ENCODE measurements around the gene TRIM28.
"Not testable (repeated sequence)": the region's sequence is repeated elsewhere in the genome, so short reads cannot be mapped to it uniquely, and the experiment has no call there.

Gene TRIM28

DNA sequence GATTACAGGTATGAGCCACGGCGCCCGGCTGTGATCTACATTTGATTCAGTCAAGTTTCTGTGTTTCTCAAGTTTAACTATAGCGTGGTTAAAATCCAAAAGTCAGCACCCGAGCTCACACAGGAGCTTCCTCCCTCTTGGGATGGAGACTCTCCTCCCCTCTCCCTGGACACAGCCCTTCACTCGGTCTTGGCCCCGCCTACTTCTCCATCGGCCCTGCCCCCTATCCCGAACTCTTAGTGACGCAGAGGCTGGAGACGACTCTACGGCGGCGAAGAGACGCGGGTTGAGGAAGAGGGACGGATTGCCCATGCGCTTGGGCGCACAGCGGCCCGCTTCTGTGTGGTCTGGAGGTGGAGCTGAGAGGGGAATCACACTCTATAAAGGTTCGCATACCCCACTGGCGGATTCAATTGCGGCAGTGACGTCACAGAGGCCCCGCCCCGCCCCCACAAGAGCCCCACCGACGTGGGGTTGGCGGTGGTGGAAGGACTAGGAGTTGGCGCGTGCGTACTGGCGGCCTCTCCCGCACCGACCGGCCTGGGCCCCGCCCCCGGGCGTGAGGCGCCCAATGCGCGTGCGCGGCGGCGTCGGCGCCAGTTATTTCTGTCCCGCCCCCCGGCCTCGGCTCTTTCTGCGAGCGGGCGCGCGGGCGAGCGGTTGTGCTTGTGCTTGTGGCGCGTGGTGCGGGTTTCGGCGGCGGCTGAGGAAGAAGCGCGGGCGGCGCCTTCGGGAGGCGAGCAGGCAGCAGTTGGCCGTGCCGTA is at the start of gene TRIM28:
TRIM28 (plus strand) TSS at position 239 of the 765 bp plus-strand sequence. CDS start 694 bp downstream, outside the sequence.
- Histone ChIP-seq H3K4me3 (ENCODE audit: low read depth in 1 of 2, low read length in 2 of 2) (peak within 1 kb of the TSS; percentile 88 to 91), H3K27me3 (ENCODE audit: low read depth, low read length) (no peaks in the 10 kb centered on the region), H3K27ac (ENCODE audit: low read length) (peak within 1 kb of the TSS; percentile 93)

DNA sequence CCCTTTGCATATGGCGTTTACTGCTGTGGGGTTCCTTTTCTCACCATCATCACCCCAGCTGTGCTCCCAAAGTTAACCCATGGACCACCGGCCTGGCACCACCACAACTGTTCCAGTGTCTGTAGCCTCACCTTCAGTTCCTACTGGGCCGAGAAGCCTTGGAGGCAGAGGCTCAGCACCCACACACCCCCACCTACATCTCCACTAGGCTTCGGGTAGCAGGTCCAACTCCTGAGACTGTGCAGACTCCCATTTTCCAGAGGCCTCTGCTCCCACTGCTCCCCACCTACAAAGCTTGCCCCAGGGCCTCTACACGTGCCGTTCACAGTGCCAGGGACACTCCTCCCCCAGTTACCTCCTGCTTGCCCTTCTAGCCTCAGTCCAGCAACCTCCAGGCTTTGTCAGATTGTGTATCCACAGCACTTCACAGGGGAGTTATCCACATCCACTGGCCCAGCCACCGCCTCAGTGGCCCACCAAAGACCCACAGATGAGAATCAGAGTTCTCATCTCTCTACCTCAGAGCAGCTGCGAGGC is 46.2 kb upstream of the TRIM28 start:
- peaks cover 0 to 9% of the 10 kb centered on the region in 2 donors for H3K4me1 ChIP-seq (ENCODE audit: control insufficient read depth in 1 of 2, insufficient read depth in 2 of 2, low read length in 2 of 2)
- H3K27ac ChIP-seq (ENCODE audit: low read length): no peak overlapping the region
- no peaks in the 10 kb centered on the region for H3K36me3 ChIP-seq (ENCODE audit: control insufficient read depth in 1 of 2, insufficient read depth in 2 of 2, low read length in 2 of 2)
- H3K9me3 ChIP-seq (ENCODE audit: control insufficient read depth in 1 of 2, low read length in 2 of 2): no peaks in the 10 kb centered on the region
- no peaks in the 10 kb centered on the region for H3K27me3 ChIP-seq (ENCODE audit: low read depth, low read length)
- no peak overlapping the region for H3K4me3 ChIP-seq (ENCODE audit: low read depth in 1 of 2, low read length in 2 of 2)

More for the DNA sequence above, at the start of gene TRIM28:
- Histone ChIP-seq H3K4me1 (ENCODE audit: control insufficient read depth in 1 of 2, insufficient read depth in 2 of 2, low read length in 2 of 2) (peaks cover 6 to 23% of the 10 kb centered on the region in 2 donors), H3K36me3 (ENCODE audit: control insufficient read depth in 1 of 2, insufficient read depth in 2 of 2, low read length in 2 of 2) (peaks cover 18 to 24% of the 10 kb centered on the region in 2 donors), H3K9me3 (ENCODE audit: control insufficient read depth in 1 of 2, low read length in 2 of 2) (no peaks in the 10 kb centered on the region)

GRCh38 chr19:58498316-58499020 is 45.4 kb upstream of the TRIM28 start:
- H3K36me3 ChIP-seq (ENCODE audit: control insufficient read depth in 1 of 2, insufficient read depth in 2 of 2, low read length in 2 of 2): no peaks in the 10 kb centered on the region
- peaks cover 0 to 9% of the 10 kb centered on the region in 2 donors for H3K4me1 ChIP-seq (ENCODE audit: control insufficient read depth in 1 of 2, insufficient read depth in 2 of 2, low read length in 2 of 2)
- H3K9me3 ChIP-seq (ENCODE audit: control insufficient read depth in 1 of 2, low read length in 2 of 2): no peaks in the 10 kb centered on the region
- peak overlapping the region; percentile 57 to 63 for H3K4me3 ChIP-seq (ENCODE audit: low read depth in 1 of 2, low read length in 2 of 2)
- H3K27me3 ChIP-seq (ENCODE audit: low read depth, low read length): no peaks in the 10 kb centered on the region
- no peak overlapping the region for H3K27ac ChIP-seq (ENCODE audit: low read length)

- Histone ChIP-seq H3K36me3 (ENCODE audit: control insufficient read depth in 1 of 2, insufficient read depth in 2 of 2, low read length in 2 of 2) (no peaks in the 10 kb centered on the region), H3K27me3 (ENCODE audit: low read depth, low read length) (no peaks in the 10 kb centered on the region), H3K4me1 (ENCODE audit: control insufficient read depth in 1 of 2, insufficient read depth in 2 of 2, low read length in 2 of 2) (peaks cover 0 to 9% of the 10 kb centered on the region in 2 donors), H3K27ac (ENCODE audit: low read length) (peak overlapping the region; percentile 3), H3K9me3 (ENCODE audit: control insufficient read depth in 1 of 2, low read length in 2 of 2) (no peaks in the 10 kb centered on the region), H3K4me3 (ENCODE audit: low read depth in 1 of 2, low read length in 2 of 2) (peak overlapping the region; percentile 63 to 66)
Observed at GRCh38 chr19:58499021-58499927, 44.6 kb upstream of the TRIM28 start.

GRCh38 chr19:58500242-58500641 is 43.6 kb upstream of the TRIM28 start:
- Histone ChIP-seq H3K36me3 (ENCODE audit: control insufficient read depth in 1 of 2, insufficient read depth in 2 of 2, low read length in 2 of 2) (no peaks in the 10 kb centered on the region), H3K27me3 (ENCODE audit: low read depth, low read length) (no peaks in the 10 kb centered on the region), H3K27ac (ENCODE audit: low read length) (no peak overlapping the region), H3K9me3 (ENCODE audit: control insufficient read depth in 1 of 2, low read length in 2 of 2) (no peaks in the 10 kb centered on the region), H3K4me3 (ENCODE audit: low read depth in 1 of 2, low read length in 2 of 2) (peak overlapping the region in 1 of 2 donors; percentile 63), H3K4me1 (ENCODE audit: control insufficient read depth in 1 of 2, insufficient read depth in 2 of 2, low read length in 2 of 2) (peaks cover 0 to 9% of the 10 kb centered on the region in 2 donors)

- not testable (repeated sequence) for H3K27ac ChIP-seq (ENCODE audit: low read length); H3K4me1 ChIP-seq (ENCODE audit: control insufficient read depth in 1 of 2, insufficient read depth in 2 of 2, low read length in 2 of 2); H3K36me3 ChIP-seq (ENCODE audit: control insufficient read depth in 1 of 2, insufficient read depth in 2 of 2, low read length in 2 of 2); H3K27me3 ChIP-seq (ENCODE audit: low read depth, low read length); H3K9me3 ChIP-seq (ENCODE audit: control insufficient read depth in 1 of 2, low read length in 2 of 2); H3K4me3 ChIP-seq (ENCODE audit: low read depth in 1 of 2, low read length in 2 of 2)
Observed at GRCh38 chr19:58507602-58508223, 36.2 kb upstream of the TRIM28 start.

DNA sequence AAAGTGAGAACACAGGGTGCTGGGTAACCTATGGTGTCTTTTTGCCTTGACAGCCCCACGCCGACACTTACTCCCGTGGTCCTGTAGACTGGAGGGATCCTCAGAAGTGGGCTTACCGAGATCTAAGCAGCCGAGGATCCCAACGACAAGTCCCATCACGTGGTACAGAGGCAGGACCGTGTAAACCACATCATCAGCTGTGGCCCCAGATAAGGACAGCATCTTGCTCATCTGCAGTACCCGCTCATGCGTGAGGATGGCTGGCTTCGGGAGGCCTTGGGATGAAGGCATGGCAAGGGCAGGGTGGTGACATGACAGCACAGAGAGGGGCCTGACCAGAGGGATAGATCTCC is 34.2 kb upstream of the TRIM28 start:
- no peaks in the 10 kb centered on the region for H3K9me3 ChIP-seq (ENCODE audit: control insufficient read depth in 1 of 2, low read length in 2 of 2)
- H3K36me3 ChIP-seq (ENCODE audit: control insufficient read depth in 1 of 2, insufficient read depth in 2 of 2, low read length in 2 of 2): no peaks in the 10 kb centered on the region
- no peak overlapping the region for H3K27ac ChIP-seq (ENCODE audit: low read length)
- peaks cover 4 to 11% of the 10 kb centered on the region in 2 donors for H3K4me1 ChIP-seq (ENCODE audit: control insufficient read depth in 1 of 2, insufficient read depth in 2 of 2, low read length in 2 of 2)
- no peaks in the 10 kb centered on the region for H3K27me3 ChIP-seq (ENCODE audit: low read depth, low read length)
- H3K4me3 ChIP-seq (ENCODE audit: low read depth in 1 of 2, low read length in 2 of 2): no peak overlapping the region

DNA sequence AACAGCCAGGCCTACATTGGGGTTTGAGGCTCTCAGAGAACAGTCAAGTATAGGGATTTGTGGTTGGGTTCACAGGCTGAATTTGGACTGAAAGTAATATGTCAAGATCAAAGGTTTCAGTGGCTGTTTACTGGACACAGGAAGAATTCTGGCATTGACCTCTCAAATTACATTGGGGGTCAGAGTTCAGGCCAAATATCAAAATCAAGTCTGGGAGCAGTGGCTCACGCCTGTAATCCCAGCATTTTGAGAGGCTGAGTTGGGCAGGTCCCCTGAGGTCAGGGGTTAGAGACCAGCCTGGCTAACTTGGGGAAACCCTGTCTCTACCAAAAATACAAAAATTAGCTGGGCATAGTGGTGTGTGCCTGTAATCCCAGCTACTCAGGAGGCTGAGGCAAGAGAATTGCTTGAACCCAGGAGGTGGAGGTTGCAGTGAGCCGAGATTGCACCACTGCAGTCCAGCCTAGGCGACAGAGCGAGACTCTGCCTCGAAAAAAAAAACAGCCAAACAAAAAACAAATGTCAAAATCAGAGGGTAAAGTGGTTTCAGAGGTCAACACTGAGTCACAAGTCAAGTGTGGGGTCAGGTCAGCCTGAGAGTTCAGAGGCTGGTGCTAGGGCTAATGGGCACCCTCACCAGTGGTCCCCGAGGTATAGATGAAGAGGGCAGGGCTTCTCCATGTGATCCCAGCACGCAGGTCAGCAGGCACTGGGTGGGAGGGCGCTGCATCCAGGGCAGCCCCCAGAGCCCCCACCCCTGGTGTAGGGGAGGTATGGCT is 33.6 kb upstream of the TRIM28 start:
- H3K4me3 ChIP-seq (ENCODE audit: low read depth in 1 of 2, low read length in 2 of 2): no peak overlapping the region
- peaks cover 0 to 1% of the 10 kb centered on the region in 2 donors for H3K36me3 ChIP-seq (ENCODE audit: control insufficient read depth in 1 of 2, insufficient read depth in 2 of 2, low read length in 2 of 2)
- no peaks in the 10 kb centered on the region for H3K27me3 ChIP-seq (ENCODE audit: low read depth, low read length)
- H3K4me1 ChIP-seq (ENCODE audit: control insufficient read depth in 1 of 2, insufficient read depth in 2 of 2, low read length in 2 of 2): peaks cover 4 to 12% of the 10 kb centered on the region in 2 donors
- H3K27ac ChIP-seq (ENCODE audit: low read length): no peak overlapping the region
- H3K9me3 ChIP-seq (ENCODE audit: control insufficient read depth in 1 of 2, low read length in 2 of 2): no peaks in the 10 kb centered on the region

DNA sequence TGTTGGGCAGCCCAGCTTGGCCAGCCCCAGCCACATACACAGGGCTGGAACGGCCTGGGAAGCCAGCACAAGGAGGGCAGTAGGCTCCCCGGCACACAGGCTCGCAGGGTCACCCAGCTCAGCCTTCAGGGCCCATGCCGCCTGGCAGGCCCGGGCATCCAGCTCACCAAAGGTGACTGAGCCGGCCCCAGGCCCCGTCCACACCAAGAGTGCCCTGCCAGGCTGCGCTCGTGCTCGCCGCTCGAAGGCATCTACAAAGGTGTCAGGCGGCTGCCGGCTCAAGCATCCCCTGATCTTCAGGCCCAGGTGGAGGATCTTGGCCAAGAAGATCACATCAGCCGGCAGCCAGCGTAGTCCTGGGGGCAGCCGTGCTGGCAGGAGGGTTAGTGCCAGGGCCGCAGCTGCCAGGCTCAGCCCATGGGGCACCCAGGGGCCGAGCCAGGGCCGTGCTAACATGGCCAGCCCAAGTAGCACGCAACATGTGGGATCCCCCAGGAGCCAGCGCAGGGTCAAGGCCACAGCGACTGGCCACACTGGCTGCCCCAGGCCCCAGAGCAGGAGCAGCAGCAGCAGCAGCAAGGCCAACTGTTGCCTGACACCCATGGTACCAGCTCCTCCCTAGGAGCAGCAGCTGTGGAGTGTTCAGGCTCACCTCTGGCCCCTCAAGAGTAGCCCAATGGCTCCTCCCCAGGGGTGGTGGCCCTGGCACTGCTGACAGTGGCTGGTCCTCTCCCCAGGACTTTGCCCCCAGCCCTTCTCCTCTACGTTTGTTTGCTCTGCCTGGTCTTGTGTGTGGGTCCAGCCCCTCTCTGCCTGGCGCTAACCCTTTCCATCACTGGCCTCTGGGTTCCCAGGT is 32.3 kb upstream of the TRIM28 start, which contains the start of gene SLC27A5:
SLC27A5 (minus strand) TSS at position 640 of the 856 bp plus-strand sequence; CDS start at position 603, 37 bp downstream.
- Histone ChIP-seq H3K27ac (ENCODE audit: low read length) (no peak within 1 kb of the TSS), H3K4me3 (ENCODE audit: low read depth in 1 of 2, low read length in 2 of 2) (no peak within 1 kb of the TSS), H3K27me3 (ENCODE audit: low read depth, low read length) (no peaks in the 10 kb centered on the region), H3K36me3 (ENCODE audit: control insufficient read depth in 1 of 2, insufficient read depth in 2 of 2, low read length in 2 of 2) (peaks cover 7 to 11% of the 10 kb centered on the region in 2 donors), H3K9me3 (ENCODE audit: control insufficient read depth in 1 of 2, low read length in 2 of 2) (no peaks in the 10 kb centered on the region), H3K4me1 (ENCODE audit: control insufficient read depth in 1 of 2, insufficient read depth in 2 of 2, low read length in 2 of 2) (peaks cover 4 to 21% of the 10 kb centered on the region in 2 donors)

All from muscle layer of duodenum (tissue), 2 donors.